Gastrocnemius medialis (tissue), 4 donors: ENCODE data around the gene HSPG2. TPM values are rescaled to one million over a fixed set of nuclear protein-coding genes. Genes with fewer than 3 reads are reported as not detected.
"Not testable (repeated sequence)": the region's sequence is repeated elsewhere in the genome, so short reads cannot be mapped to it uniquely, and the experiment has no call there.

Experiments used
- ATAC-seq, 2 donors: fragments of 150-250 bp; one replicate each; pipeline ENCODE4 v1.9.1; 2016
- DNase-seq, 2 donors: peaks; one replicate each; pipeline ENCODE4 v3.0.0-alpha.2; 2019
- H3K27ac ChIP-seq, 4 donors: fragments of 200-600 bp; sonication (generic); 1 replicate in 1 of 4; 2 replicates in 3 of 4; pipeline ENCODE4 v1.5.1; 2016 to 2018; ENCODE audit warnings: mild to moderate bottlenecking in 2 of 4, moderate library complexity in 1 of 4
- H3K27me3 ChIP-seq, 3 donors: fragments of 200-600 bp; sonication (generic) in 2 of 3; 1 replicate in 1 of 3; 2 replicates in 2 of 3; pipeline versions ENCODE4 v1.5.1 to v1.6.0; 2016 to 2019; ENCODE audit warnings: mild to moderate bottlenecking in 1 of 3, moderate library complexity in 1 of 3
- H3K36me3 ChIP-seq, 2 donors: fragments of 200-600 bp; sonication (generic) in 1 of 2; one replicate each; pipeline ENCODE4 v1.5.1; 2017 to 2018
- H3K4me1 ChIP-seq, 2 donors: fragments of 200-600 bp; sonication (generic) in 1 of 2; one replicate each; pipeline ENCODE4 v1.5.1; 2016 to 2017; ENCODE audit warnings: mild to moderate bottlenecking in 2 of 2
- H3K4me3 ChIP-seq, 4 donors: fragments of 200-600 bp; sonication (generic) in 3 of 4; 1 replicate in 1 of 4; 2 replicates in 3 of 4; pipeline ENCODE4 v1.5.1; 2016 to 2019; ENCODE audit warnings: mild to moderate bottlenecking in 2 of 4
- H3K9me3 ChIP-seq, 3 donors: fragments of 200-600 bp; sonication (generic) in 2 of 3; 1 replicate in 1 of 3; 2 replicates in 2 of 3; pipeline ENCODE4 v1.5.1; 2016 to 2019
- CTCF ChIP-seq, 5 experiments: fragments of 450-650 bp in 3 of 5; fragments of 200-600 bp in 2 of 5; sonication (generic) in 2 of 5; IDR thresholded peaks in 4 of 5; conservative IDR thresholded peaks in 1 of 5; 1 replicate in 4 of 5; 2 replicates in 1 of 5; pipeline ENCODE4 v1.5.1; 2016 to 2019; ENCODE audit warnings: antibody characterized with exemption in 5 of 5, mild to moderate bottlenecking in 3 of 5, moderate library complexity in 3 of 5
- POLR2A ChIP-seq, 2 donors: fragments of 450-650 bp; IDR thresholded peaks; one replicate each; pipeline ENCODE4 v1.6.1; 2017; ENCODE audit warnings: antibody characterized with exemption in 2 of 2, mild to moderate bottlenecking in 2 of 2, moderate library complexity in 2 of 2
- in situ Hi-C, 4 donors: fragments of 200-750 bp; cut with MboI; loops; one replicate each; pipeline versions ENCODE4 v1.15.0 to v1.8.0; 2017; ENCODE audit warnings: low sequenced_read_pairs in 4 of 4
- intact Hi-C: fragments of 100-400 bp; cut with DNase I; formaldehyde crosslinking; loops from one replicate; pipeline ENCODE4 v1.15.1; 2023; ENCODE audit warnings: low total_unique reads
- total RNA-seq, 4 donors: library from RNA; depleted of rRNA; stranded (reverse); fragments of >200 nt; gene quantifications; one replicate each; pipeline versions ENCODE4 v1.1.0 to v1.2.3, GENCODE V29; 2016

HSPG2 gene
- total RNA-seq = 100 to 1,000 TPM in 1 of 4 donors, 10 to 100 TPM in 3; 68.9 to 108 (median 83.5) TPM

GRCh38 chr1:21937034-21937371 lies at the start of gene HSPG2:
HSPG2 (minus strand) TSS chr1:21937310; CDS start chr1:21937217, 93 bp downstream.
- no peaks in the 10 kb centered on the region for H3K9me3 ChIP-seq
- peak within 1 kb of the TSS; percentile 81 to 89 (median 88) for H3K27ac ChIP-seq
- peak within 1 kb of the TSS; percentile 64 to 71 (median 68) for H3K4me3 ChIP-seq
- H3K36me3 ChIP-seq = no peaks in the 10 kb centered on the region
- no peak for TF ChIP-seq CTCF (IDR thresholded peaks at IDR 0.05 in 4 of 5, conservative IDR thresholded peaks at IDR 0.05 in 1 of 5)
- TF ChIP-seq POLR2A (IDR thresholded peaks at IDR 0.05) = no peak
- ATAC-seq = no peak
- DNase-seq = no peak
- intact Hi-C loops (loop anchor here (1.0 to 2.0 kb wide), 2 partner anchors 40 to 154 kb away; partner anchors contain the start of gene USP48), in situ Hi-C loops (no loop called here)
- H3K27me3 ChIP-seq = no peaks in the 10 kb centered on the region
- H3K4me1 ChIP-seq = peaks cover 52 to 75% of the 10 kb centered on the region in 2 donors

GRCh38 chr1:21986386-21986785 lies 49.3 kb upstream of the HSPG2 start:
- ATAC-seq, H3K27ac ChIP-seq, H3K36me3 ChIP-seq, H3K4me3 ChIP-seq, H3K4me1 ChIP-seq, H3K9me3 ChIP-seq, in situ Hi-C loops, H3K27me3 ChIP-seq, DNase-seq, intact Hi-C loops: not testable (repeated sequence)

GRCh38 chr1:21985893-21986292 lies 48.8 kb upstream of the HSPG2 start:
- H3K4me3 ChIP-seq, H3K9me3 ChIP-seq, in situ Hi-C loops, H3K4me1 ChIP-seq, H3K27ac ChIP-seq, H3K36me3 ChIP-seq, intact Hi-C loops, H3K27me3 ChIP-seq, ATAC-seq, DNase-seq: not testable (repeated sequence)

GRCh38 chr1:21983539-21983938 lies 46.4 kb upstream of the HSPG2 start:
- H3K36me3 ChIP-seq, ATAC-seq, H3K27me3 ChIP-seq, intact Hi-C loops, in situ Hi-C loops, H3K9me3 ChIP-seq, H3K27ac ChIP-seq, H3K4me3 ChIP-seq, DNase-seq, H3K4me1 ChIP-seq: not testable (repeated sequence)

GRCh38 chr1:21982122-21982521 lies 45.0 kb upstream of the HSPG2 start:
- H3K27ac ChIP-seq, H3K27me3 ChIP-seq, intact Hi-C loops, H3K4me3 ChIP-seq, in situ Hi-C loops, H3K4me1 ChIP-seq, ATAC-seq, DNase-seq, H3K36me3 ChIP-seq, H3K9me3 ChIP-seq: not testable (repeated sequence)

- H3K4me1 ChIP-seq, DNase-seq, in situ Hi-C loops, H3K36me3 ChIP-seq, H3K27me3 ChIP-seq, H3K9me3 ChIP-seq, H3K4me3 ChIP-seq, intact Hi-C loops, H3K27ac ChIP-seq, ATAC-seq: not testable (repeated sequence)
Observed at GRCh38 chr1:21981253-21981652, 44.1 kb upstream of the HSPG2 start.

GRCh38 chr1:21980515-21981220 lies 43.6 kb upstream of the HSPG2 start:
- H3K27ac ChIP-seq, DNase-seq, in situ Hi-C loops, H3K4me1 ChIP-seq, H3K4me3 ChIP-seq, H3K27me3 ChIP-seq, H3K36me3 ChIP-seq, intact Hi-C loops, H3K9me3 ChIP-seq: not testable (repeated sequence)
- peak in 1 of 5 experiments; percentile 11 for TF ChIP-seq CTCF (IDR thresholded peaks at IDR 0.05 in 4 of 5, conservative IDR thresholded peaks at IDR 0.05 in 1 of 5)
- peak in 1 of 2 donors; percentile 60 for ATAC-seq

- H3K27me3 ChIP-seq, H3K4me1 ChIP-seq, ATAC-seq, DNase-seq, H3K9me3 ChIP-seq, intact Hi-C loops, H3K36me3 ChIP-seq, H3K27ac ChIP-seq, H3K4me3 ChIP-seq, in situ Hi-C loops: not testable (repeated sequence)
Observed at GRCh38 chr1:21978209-21978608, 41.1 kb upstream of the HSPG2 start.

- in situ Hi-C loops, H3K9me3 ChIP-seq, H3K4me1 ChIP-seq, DNase-seq, H3K27me3 ChIP-seq, H3K4me3 ChIP-seq, intact Hi-C loops, H3K36me3 ChIP-seq, ATAC-seq, H3K27ac ChIP-seq: not testable (repeated sequence)
Observed at GRCh38 chr1:21976703-21977239, 39.7 kb upstream of the HSPG2 start, which contains the start of gene CELA3B. CELA3B (plus strand) TSS chr1:21977022; CDS start chr1:21977040, 18 bp downstream.

GRCh38 chr1:21975296-21975695 lies 38.2 kb upstream of the HSPG2 start:
- DNase-seq, H3K36me3 ChIP-seq, in situ Hi-C loops, ATAC-seq, H3K4me3 ChIP-seq, intact Hi-C loops, H3K27ac ChIP-seq, H3K4me1 ChIP-seq, H3K27me3 ChIP-seq, H3K9me3 ChIP-seq: not testable (repeated sequence)
